Stimulated activated CD8-positive, alpha-beta memory T cell treated with anti-CD3 and anti-CD28 coated beads, Interleukin-7, amount 100 ng/mL, for 48 hours (primary cell): ENCODE measurements around the gene CCSER1.
"Not testable (repeated sequence)": the region's sequence is repeated elsewhere in the genome, so short reads cannot be mapped to it uniquely, and the experiment has no call there.

Source experiments
- DNase-seq, 2 donors: peaks; one replicate each; pipeline ENCODE4 v3.0.0-alpha.2; 2020; ENCODE audit warnings: low read depth in 1 of 2; ENCODE audit errors: extremely low read depth in 1 of 2

CCSER1 gene

DNA sequence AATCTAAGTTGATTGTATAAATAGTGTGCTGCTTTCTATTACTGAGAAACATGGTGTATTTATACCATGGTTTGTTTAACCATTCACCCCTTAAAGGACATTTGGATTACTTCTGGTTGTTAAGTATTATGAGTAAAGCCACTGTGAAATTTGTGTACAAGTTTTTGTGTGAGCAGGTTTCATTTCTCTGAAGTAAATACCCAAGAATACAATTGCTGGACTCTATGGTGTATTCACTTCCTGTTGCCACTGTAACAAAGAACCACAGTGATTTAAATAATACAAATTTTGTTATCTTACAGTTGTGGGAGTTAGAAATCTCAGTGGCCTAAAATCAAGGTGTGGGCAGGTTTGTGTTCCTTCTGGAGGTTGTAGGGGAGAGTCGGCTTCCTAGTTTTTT, 869.6 kb downstream of the CCSER1 start:
- no peak for DNase-seq

DNA sequence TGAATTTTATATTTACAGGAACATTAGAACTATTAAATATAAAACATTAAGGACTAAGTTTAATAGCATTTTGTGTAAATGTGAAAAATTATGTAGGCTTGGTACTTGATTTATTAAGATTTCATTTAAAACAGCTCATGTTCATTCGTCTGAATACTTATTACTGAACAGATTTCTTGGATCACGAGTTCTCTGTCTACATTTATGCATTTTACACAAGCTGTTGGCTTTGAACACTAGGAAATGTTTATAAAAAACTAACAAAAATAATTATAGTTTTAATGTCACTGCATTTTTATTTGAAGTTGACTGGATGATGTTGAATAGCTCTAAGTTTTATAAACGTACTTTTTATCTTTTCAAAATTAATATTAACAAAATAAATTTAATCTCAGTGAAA, 888.7 kb downstream of the CCSER1 start:
- no peak for DNase-seq

DNA sequence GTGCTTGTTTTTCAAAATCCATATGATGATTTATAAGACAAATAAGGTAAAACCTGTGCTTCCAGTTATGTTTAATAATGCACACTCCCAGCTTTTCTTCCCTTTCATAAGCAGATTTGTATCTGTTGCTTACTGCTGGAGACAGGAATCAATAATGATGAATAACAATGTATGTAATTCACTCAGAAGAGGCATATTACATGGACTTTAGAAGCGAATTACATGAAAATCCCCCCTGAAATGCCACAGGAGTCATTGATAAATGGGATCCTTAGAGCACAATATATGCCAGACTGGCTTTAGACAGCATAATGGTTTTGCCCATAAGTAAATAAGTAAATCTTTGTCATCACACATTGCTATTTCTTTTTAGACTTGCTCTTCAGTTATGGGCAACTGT, 892.3 kb downstream of the CCSER1 start:
- no peak for DNase-seq

DNA sequence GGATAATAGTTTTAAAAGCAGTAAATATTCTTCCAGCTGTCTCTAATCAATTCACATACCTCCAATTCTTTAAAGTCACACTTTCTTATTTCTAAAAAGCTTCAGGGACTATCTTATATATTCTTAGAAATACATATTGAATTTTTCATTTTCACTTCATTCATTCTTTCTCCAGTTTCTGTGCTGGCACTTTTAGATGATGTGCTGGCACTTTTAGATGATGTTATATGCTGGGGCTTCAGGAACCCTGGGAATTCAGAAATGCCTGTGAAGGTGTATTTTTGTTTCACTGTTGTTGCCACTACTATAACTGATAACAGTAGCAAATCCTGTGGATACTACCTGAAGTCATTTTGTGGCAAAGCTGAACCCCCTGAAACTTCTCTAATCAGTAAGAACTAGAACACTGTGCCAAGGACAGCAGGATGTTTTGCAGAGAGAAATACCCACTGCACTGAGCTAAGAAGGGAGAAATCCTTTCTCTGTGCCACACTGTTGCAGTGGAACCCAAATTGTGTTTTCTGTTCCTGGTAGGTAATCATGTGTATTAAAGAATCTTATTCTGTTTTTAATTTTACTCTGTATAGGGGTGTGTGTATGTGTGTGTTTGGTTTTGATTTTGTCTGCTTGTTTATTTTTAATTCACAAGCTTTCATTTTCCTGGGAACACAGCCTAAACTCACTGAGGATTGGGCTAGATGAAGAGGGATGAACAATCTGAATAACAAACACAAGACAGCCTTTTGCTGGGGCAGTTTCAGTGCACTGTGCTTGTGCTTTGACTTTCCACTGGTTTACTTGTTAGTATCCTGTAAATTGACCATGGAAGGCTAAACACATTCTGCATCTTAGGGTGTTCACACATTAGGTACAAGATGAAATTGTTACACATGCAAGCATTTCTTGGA, 898.3 kb downstream of the CCSER1 start:
- DNase-seq, result no peak

DNA sequence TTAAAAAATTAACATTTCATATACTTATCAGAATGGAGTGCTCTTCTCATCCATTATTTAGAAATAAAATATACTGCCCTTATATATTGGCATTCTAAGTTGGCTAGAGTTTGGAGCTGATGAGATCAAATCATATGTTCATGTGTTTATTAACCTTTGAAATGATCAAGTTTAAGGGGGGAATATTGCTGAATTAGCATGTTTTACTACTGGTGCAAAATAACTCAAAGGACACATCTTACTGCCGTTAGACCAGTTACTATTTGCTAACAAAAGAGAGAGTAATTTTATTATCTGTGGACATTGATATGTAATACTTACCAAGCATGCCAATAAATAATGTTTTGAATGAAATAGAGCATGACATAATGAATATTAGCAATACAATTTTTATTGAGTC, 901.0 kb downstream of the CCSER1 start:
- DNase-seq, result no peak

DNA sequence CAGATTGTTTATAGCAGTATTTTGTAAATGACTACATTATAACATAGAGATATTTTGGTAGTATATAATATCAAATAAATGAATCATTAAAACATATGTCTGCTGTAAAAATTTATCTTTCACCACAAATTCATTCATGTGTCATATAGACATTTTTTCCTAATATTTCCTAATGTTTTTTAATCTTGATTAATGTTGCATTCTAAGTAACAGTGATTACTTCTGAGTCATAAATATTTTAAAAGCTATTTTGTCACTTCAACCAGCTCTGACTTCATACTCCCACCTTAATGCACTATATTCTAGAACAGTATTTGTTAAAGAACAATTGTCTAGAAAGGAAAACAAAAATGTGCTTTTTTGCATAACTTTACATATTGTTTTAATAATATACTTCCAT, 904.6 kb downstream of the CCSER1 start:
- DNase-seq, result no peak

DNA sequence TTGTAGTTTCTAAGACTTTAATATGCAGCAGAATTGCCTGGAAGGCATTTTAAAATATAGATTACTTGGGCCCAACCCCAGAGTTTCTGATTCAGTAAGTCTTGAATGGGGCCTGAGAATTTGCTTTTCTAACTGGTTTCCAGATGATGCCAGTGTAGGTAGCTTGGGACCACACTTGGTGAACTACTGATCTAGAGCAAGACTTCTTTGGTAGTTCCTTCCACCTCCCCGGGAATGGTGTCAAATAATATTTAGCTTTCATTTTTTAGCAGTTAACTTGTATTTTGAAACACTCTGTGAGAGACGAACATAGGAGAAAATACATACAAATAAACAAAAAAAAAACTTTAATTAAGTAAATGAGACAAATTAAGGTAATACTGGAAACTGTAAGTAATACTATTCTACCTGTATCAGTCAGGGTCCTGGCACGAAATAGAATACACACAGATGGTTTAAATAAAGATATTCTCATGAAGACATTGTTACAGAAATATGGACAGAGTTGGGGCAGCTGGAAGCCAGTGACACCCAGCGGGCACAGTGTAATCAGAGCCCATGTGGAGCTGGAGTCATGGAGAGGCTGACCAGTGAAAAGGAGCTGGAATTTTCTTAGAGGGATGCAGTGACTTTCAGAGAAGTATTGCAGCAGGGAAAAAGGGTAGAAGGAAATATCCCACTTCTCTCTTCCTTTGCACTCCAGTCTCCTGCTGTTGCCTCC, 905.7 kb downstream of the CCSER1 start:
- DNase-seq, result no peak

DNA sequence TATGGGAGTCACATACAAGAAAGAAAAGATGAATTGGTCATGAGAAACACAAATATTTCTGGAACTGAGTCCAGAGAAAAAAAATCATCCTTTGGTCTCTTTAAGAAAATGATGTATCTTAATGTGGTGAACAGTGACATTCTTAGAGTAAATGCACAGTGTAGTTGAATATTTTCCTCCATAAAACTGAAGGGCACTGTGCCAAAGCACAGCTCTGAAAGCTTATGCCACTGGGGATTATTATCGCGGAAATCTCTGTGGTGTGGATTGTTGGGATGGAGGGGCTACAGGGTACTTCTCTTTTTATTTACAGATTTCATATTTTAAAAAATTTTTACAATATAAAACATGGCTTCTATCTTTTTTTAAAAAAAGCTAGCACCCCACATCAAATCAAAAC, 908.1 kb downstream of the CCSER1 start:
- no peak for DNase-seq

DNA sequence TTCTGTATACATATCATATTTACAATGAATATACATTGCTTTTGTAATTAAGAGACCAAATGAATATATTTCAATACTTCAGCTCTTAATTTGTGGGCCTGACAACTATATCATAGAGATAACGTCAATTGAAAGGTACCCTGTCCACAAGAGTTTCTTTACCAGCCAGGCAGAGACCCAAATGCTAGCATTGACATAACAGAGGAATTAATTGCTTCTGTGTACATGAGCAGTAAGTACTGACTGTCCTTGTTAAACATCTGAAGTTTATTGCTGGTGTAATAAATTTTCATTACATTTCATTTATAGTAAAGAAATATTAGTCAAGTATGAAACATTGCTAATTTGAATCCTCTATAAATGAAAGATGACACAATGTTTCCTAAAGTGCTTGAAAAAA, 910.8 kb downstream of the CCSER1 start:
- no peak for DNase-seq

DNA sequence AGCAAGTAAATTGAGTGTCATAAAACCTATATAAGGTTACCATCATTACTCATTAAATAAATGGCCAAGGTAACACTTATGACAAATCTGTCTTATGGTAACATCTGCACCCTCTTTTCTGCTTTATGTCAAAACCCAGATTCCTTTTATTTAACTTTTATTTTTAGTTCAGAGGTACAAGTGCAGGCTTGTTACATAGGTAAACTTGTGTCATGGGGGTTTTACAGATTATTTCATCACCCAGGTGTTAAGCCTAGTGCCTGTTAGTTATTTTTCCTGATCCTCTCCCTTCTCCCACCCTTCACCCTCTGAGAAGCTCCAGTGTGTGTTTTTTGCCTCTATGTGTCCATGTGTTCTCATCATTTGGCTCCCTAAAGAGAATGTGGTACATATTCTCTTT, 930.7 kb downstream of the CCSER1 start:
- no peak for DNase-seq

DNA sequence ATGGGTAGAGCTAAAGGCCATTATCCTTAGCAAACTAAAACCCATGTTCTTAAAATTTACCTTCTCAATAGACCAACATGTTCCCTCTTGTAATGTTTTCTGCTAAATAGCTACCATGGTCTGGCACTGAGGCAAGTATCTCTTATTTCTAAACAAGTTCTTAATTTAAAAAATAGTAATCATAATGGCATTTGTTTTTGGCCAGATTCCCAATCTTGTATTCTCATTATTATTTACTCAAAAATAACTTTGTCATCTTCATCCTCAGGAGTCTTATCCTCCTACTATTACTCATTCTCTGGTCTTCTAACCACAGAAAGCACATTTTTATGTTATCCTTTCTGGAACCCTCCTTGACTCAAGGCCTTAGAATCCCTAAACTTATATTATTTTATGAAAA, 931.2 kb downstream of the CCSER1 start:
- no peak for DNase-seq

DNA sequence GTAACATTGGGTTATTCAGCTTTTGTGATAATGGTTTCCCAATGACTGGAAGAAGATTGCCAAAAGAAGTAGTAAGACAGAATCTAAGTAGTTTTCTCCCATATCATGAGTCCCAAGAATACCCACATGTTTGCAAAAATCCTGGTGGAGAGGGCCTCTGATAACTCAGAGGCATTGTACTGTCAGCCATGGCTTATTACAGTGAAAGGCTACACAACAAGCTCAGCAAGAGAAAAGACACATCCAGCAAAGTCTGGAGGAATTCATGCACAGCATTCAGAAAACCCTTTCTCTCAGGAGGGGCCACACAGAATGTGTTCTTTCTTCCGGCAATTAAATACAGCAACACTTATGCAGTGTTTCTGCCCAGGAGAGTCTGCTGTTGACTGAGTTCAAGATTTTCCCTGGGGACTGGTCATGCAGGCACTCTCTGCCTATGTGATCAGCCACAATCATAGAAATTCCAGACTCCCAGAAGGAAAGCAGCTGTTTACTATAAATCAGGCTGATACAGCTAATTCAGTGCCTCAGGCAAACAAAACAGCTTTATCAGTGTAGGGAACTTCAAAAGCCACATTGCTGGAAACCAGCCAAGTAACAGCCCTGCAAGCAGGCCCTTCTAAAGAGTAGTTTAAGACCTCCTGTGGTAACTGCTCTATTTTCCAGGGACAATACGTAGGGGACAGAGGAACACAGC, 937.1 kb downstream of the CCSER1 start:
- DNase-seq, result no peak

DNA sequence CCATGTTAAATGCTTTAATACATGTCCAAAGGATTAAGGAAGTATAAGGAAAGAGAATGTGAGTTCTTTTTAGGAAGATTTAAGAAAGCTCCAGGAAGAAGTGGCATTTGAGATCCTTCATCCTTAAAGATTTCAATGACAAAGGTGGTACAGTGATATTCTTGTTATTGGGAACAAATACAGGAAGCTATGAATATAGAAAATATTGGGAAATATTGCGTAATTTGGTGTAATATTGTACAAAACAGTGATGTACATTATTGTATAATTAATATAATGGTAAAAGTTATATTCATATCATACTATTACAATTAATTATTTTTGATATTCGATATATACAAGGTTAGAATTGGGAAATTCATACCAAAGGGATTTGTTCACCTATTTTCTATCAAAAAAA, 937.9 kb downstream of the CCSER1 start:
- no peak for DNase-seq

DNA sequence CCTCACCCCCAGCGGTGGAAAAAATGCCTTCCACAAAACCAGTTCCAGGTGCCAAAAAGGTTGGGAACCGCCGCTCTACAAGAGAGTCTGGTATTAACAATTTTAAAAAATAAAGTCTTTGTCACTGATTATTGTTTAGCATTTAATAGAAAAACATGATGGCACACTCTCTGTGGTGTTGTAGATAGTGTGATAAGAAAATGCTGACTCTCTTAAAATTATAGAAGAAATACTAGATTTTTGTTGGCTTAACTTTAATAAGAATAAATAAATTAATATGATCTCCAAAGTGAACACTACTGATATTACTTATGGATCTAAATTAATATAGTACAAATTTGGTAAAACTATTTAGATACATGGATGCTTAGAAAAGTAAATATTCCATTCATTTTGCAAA, 943.5 kb downstream of the CCSER1 start:
- DNase-seq, result no peak

DNA sequence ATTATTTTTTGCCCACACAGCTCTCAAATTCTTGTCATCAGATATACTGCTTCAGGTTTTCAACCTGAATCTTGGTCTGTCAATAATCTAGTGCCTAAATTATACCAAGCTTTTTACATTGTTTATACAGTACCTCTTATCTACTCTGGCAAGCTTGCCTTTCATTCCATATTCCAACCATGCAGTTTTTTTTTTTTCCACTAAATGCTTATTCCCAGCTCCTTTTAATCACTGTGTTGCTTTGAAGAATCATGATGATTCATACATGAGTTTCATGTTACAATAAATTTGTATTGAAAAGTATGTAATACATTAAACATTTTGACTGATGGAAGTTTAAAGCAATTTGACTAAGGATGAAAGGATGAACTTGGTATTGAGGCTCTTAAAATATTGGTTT, 949.0 kb downstream of the CCSER1 start:
- no peak for DNase-seq

DNA sequence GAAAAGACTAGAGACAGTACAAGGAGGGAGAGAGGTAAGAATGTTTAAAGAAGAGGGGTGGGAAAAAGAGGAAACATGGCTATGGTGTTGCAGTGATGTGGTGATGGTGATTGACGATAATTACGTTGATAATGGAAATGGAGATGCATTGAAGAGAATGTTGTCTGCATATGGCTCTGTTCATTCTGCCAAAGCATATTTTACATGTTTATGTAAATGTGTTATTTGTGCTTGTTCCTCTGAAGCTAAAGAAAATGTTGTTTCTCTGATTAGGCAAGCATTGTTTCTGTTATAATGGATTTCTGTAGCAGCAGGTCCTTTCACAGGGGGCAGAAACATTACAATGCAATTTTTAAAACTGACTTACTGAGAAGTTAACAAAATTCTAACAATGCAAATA, 958.8 kb downstream of the CCSER1 start:
- no peak for DNase-seq

DNA sequence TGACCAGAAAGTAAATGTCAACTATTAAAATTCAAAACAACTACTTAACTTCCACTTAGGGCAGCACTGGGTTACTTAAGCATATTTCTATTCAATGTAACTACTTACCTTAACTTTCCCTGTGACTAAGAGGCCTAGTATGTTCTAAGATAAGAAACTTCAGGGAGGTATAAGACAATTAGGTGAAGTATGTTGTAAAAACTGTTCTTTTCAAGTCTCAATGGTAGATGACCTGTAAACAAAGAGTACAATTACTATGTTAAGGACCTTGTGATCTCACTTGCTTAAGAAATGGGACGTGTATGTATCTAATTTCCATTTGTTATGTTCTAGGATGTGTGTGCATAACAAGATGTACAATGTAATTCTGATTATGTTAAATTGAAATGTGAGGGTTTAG, 960.5 kb downstream of the CCSER1 start:
- no peak for DNase-seq

DNA sequence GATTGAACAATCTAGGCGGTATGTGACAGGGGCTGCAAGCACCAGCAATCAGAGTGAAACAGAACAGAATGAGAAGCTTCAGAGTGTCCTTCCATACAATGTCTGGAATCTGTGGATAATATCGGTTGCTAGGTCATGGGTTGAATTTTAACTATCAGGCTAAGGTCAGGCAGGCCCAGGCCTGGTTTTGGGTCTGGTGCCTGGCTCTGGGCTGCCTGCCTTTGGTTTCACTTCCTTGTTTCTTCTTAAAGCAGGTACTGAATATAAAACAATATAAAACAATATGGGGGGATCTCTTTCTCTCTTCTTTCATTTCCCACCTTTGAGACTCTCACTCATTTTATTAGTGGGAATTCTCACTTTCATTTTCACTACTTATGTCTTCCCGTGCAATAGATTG, 962.0 kb downstream of the CCSER1 start:
- DNase-seq, result no peak

DNA sequence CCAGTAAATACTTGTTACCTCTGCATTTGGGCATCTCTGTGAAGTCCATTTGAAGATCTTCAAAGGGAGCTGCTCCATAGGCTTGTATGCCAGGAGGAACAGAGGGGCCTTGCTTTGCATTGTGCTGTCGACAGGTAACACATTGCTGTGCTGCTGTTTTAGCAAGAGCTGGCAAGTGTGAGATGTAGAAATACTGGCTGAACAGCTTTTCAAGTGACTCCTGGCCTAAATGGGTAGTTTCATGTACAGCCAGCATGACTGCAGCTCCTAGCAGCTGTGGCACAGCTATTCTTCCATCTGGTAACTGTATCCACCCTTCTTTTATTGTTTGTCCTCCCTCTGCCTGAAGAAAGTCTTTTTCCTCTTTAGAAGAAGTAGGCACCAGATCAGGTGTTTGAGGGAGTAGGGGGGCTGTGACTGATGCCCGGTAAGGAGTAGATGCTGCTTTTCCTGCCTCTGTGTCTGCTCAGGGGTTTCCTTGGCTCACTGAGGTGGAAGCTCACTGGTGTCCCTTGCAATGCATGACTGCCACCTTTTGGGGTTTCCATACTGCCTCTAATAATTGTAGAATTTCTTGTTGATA, 965.3 kb downstream of the CCSER1 start:
- no peak for DNase-seq

DNA sequence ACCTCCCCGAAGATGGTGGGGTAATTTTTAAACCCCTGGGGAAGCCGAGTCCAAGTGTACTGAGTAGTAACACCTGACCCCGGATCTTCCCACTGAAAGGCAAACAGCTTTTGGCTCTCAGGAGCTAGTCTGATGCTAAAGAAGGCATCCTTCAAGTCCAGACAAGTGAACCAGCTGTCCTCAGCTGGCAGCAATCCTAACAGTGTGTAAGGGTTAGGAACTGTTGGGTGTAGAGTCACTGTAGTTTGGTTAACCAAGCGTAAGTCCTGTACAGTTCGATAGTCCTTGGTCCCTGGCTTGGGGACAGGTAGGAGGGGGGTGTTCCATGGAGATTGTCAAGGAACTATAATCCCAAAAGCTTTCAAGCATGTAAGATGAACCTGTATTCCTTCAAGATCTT, 967.0 kb downstream of the CCSER1 start:
- DNase-seq, result not testable (repeated sequence)

DNA sequence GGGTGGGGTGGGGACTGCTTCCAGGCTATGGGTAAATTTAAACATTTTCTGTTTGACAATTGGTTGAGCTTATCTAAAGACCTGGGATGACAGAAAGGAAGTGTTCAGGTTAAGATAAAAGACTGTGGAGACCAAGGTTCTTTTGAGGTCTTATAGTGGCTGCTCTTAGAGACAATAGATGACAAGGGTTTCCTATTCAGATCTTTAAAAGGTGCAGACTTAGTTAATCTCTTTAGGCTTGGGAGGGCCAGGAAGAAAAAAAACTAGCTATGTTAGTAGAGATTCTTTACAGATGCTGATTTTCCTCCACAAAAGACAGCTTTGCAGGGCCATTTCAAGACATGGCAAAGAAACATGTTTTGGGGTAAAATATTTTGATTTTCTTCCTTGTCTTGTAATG, 972.5 kb downstream of the CCSER1 start:
- DNase-seq, result no peak
